Activated CD8-positive, alpha-beta memory T cell treated with anti-CD3 and anti-CD28 coated beads for 4 hours (primary cell): Measurements from ENCODE around the gene WDR70.
"Not testable (repeated sequence)": the region's sequence is repeated elsewhere in the genome, so short reads cannot be mapped to it uniquely, and the experiment has no call there.

Experiments used
- DNase-seq, 2 donors: peaks; one replicate each; pipeline ENCODE4 v3.0.0-alpha.2; 2020; ENCODE audit warnings: low read depth in 2 of 2

The WDR70 gene

DNA sequence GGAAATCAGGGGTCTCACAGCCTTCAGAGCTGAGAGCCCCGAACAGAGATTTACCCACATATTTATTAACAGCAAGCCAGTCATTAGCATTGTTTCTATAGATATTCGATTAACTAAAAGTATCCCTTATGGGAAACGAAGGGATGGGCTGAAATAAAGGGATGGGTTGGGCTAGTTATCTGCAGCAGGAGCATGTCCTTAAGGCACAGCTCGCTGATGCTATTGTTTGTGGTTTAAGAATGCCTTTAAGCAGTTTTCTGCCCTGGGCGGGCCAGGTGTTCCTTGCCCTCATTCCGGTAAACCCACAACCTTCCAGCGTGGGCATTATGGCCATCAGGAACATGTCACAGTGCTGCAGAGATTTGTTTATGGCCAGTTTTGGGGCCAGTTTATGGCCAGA lies 74.1 kb downstream of the WDR70 start:
- DNase-seq = not testable (repeated sequence)

GRCh38 chr5:37454402-37455055 lies 75.4 kb downstream of the WDR70 start:
- not testable (repeated sequence) for DNase-seq

GRCh38 chr5:37463191-37464051 lies 84.3 kb downstream of the WDR70 start:
- not testable (repeated sequence) for DNase-seq

- not testable (repeated sequence) for DNase-seq
Observed at GRCh38 chr5:37464581-37464980, 85.5 kb downstream of the WDR70 start.

DNA sequence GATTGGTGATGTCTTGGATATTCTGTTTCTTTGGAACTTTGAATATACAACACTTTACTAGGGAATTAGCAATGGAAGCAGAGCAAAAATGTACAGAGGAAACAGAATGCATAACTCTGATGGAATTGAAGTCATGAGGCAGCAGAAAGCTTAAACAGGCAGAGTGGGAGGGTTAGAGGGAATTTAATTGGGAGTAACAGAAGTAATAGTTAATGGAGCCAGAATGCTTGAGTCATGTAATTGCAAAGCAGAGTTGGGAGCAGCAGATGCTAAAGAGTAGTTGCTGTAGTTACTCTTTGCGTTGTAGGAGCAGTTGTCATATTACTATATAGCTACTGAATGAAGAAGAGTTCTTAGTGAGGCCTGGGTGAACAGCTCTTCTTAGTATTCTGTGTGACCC lies 90.3 kb downstream of the WDR70 start:
- not testable (repeated sequence) for DNase-seq

GRCh38 chr5:37471666-37472197 lies 92.6 kb downstream of the WDR70 start:
- DNase-seq = no peak

DNA sequence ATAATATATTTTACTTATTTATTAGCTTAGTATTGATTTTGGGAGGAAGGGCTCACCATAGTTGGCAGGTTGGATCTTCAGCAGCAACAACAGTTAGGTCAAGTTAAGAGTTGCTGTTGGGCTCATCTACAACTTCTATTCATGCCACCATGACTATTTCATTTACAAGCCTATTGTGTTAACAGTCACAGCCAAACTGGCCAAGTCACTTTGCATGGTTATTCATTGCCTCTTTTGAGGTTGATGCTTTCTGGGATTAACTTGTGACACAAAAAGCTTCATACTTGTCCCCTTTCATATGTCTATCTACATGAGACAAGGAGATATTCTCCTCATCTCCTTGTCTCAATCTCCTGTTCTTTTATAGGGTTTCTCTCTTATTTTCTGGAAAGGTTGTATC lies 98.3 kb downstream of the WDR70 start:
- no peak for DNase-seq

DNA sequence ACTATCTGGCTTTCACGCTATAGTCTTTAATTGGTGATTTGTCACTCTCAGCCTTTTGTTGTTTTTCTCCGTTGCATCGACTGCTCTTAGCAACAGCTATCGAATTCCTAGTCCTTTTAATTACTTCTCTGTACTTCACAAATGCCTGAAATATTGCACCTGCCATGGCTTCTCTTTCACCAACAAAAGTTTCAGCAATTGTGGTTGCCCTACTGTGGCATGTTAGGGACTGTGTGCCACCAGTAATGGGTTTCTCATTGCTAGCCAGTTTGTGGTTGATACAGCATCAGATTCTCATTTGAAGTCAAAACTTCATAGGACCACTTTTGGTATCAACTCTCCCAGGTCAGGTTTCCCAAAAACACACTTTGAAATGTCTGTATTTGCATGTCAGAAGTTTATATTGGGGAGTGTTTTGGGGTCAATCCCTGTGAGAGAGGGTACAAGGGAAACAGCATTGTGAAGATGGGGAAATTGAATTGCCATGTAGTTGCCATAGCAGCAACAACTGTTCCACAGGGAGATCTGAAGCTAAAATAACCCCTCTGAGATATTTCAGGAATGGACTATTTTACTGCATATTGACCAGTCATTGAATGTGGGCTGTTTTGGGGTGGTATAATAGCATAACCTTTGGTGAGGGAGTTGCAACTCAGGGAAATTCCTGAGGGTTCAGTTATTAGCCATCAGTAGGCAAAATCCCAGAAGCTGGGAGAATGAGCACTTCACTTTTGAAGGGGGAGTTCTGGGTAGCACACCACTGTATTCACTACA lies 99.2 kb downstream of the WDR70 start:
- no peak for DNase-seq

GRCh38 chr5:37481395-37481794 lies 102.3 kb downstream of the WDR70 start:
- not testable (repeated sequence) for DNase-seq

DNA sequence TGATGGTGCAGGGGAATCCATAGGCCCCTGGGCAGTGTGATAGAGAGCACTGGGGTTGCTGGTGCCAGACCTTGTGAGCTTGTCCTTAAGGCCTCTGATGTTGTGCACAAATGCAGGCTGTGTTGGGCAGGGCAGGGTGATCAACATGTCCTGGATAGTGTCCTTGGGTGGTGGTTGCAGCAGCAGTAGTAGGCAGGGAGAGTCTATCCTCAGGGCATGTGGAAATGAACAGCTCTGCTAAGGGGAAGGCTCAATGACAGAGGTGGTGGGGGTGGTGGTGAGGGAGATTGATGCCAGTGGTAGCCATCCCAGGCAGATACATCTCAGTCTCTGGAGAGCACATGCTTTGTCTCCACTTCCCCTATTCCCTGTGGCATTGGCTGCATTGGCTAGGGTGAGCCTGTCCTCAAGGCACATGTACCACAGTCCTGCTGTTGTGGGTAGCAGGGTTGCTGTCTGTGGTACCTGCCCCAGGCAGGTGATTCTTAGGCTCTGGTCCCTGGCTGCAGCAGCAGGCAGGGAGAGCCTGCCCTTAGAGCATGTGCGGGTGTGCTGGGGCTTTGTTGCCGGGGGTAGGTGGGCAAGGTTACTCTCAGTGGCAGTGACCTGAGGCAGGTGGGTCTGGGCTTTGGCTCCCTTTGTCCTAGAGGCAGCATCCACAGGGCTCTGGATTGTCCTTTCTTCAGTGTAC lies 111.1 kb downstream of the WDR70 start:
- DNase-seq = no peak

- no peak for DNase-seq
Observed at GRCh38 chr5:37490931-37491330, 111.8 kb downstream of the WDR70 start.

GRCh38 chr5:37492778-37493555 lies 113.8 kb downstream of the WDR70 start:
- no peak for DNase-seq

- DNase-seq = no peak
Observed at GRCh38 chr5:37494756-37495155, 115.6 kb downstream of the WDR70 start.

DNA sequence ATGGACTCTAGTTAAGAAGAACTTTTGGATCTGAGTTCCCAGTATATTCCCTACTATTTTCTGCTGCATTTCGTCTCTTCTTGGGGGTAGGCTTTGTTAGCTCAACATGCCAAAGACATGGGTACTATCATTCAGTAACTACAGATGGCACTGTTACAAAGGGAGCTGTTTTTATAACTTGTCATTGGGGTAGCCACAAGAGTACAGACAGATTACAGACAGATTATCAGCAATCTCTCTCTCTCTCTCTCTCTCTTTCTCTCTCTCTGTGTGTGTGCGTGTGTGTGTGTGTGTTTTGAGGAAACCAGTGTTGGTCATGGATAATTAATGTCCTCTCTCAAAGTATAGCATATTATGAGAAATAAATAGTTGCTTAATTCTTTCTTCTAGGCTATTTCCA lies 116.1 kb downstream of the WDR70 start:
- DNase-seq = no peak

DNA sequence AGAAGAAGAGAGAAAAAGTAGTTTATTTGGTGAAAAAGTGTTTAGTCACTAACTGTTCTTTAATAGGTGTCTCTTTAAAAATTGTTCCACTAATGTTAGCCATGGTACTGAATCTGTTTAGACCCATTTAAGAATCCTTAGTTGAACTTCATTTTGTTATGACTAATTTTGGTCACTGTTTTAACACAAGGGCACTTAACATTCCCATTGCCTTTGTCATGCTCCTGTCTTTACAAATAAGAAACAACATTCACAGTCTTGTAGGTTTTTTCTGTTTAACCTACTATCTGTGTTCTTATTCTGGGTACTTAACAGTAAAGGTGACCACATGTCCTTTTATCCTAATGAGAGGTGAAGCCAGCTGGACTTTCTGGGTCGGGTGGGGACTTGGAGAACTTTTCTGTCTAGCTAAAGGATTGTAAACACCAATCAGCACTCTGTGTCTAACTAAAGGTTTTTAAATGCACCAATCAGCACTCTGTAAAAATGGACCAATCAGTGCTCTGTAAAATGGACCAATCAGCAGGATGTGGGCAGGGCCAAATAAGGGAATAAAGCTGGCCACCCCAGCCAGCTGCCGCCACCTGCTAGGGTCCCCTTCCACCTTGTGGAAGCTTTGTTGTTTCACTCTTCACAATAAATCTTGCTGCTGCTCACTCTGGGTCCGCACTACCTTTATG lies 116.7 kb downstream of the WDR70 start:
- DNase-seq = no peak

DNA sequence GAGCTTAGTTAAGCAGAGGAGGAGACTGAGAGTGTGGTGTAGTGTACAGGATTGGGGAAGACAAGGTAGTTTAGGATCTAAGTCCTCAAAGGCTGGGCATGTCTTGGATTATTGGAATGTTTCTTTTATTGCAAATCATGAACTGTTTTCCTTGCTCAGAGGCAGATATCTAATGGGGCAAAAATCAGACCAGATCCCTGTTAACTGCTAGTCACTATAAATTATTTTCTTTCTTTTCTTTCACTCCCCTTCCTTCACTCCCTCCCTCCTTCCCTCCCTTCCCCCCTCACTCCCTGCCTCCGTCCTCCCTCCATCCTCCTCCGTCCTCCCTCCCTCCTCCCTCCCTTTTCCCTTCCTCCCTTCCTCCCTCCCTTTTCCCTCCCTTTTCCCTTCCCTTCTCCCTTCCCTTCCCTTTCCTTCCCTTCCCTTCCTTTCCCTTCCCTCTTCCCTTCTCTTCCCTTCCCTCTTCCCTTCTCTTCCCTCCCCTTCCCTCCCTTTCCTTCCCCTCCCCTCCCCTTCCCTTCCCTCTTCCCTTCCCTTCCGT lies 117.9 kb downstream of the WDR70 start:
- DNase-seq = no peak

GRCh38 chr5:37501152-37501551 lies 122.0 kb downstream of the WDR70 start:
- DNase-seq = no peak

GRCh38 chr5:37506241-37506640 lies 127.1 kb downstream of the WDR70 start:
- DNase-seq = no peak

- no peak for DNase-seq
Observed at GRCh38 chr5:37506722-37507121, 127.6 kb downstream of the WDR70 start.

DNA sequence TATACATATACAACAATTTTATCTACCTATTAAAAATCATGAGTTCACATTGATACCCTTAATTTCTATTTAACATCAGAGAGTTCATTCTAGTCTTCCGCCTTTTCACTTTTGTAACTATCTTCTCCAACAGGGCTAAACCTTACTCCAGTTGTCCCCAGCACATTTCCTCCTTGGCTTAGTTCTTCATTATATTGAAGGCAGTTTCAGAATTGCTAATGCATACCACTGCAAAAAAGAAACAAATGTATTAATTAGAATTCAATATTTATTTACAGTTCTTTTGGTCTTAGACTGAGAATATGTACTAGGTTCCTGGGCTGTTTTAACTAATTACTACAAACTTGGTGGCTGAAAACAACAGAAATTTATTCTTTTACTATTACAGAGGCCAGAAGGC lies 132.5 kb downstream of the WDR70 start:
- DNase-seq = no peak
